ENCODE data around the gene XRRA1. TPM values are rescaled to one million over a fixed set of nuclear protein-coding genes. Genes with fewer than 3 reads are reported as not detected.
A peak's percentile ranks its signal among the peaks of the same experiment; 100 is the strongest.

The XRRA1 gene
- total RNA-seq, 1 experiment from 2014 or later = 34.1 TPM

DNA sequence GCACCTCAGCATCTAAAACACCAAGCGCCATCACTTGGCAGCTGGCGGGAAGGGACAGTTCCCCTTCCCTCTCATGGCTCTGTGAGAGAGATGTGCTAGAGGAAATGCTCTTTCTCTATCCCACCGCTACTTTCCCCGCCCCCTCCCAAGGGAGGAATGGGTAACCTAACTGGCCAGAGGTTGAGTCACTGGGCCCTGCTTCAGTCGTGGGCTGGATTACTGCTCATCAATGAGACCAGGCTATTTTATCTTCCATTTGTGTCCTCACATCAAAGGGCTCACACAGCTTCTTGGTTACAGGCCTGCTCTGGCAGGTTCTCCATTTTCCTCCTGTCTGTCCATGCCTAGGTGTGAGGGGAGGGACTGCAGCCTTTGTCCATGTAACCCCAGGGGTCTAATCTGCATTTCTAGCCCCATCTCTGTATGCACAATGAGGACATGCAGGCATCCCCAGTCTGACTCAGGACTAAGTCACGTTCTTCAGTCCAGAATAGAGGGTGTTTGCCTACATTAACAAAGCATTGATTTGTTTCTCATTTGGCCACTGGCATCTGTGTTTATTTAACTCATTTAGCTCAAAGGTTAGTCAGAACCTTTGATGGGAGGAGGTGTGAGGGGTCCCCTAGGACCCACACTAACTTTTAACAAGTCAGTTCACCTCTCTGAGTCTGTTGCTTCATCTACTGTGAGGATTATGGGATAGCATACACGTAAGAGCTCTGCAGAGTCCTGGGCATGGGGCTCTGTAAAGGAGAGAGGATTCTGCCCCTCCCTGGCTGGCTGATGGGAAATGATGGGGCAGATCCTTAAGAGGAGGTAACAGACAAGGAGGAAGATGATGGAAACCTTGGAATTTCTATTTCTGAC lies 99.1 kb downstream of the XRRA1 start:
- ChIA-PET POLR2A (no interaction called here), CTCF (interaction anchor here (0.6 kb wide), 1 partner anchor 165 kb away, joined by 5 read pairs; no protein-coding TSS in a partner anchor)
- no TSS peak for BruUV-seq (replicated peaks)
- DNase-seq (ENCODE audit: low read depth, low spot score) (no peak), ATAC-seq (peak; percentile 50)
- TF ChIP-seq SIN3A (IDR thresholded peaks at IDR 0.05; ENCODE audit: borderline replicate concordance, insufficient read depth, low read depth, low read length) = no peak
- TF ChIP-seq, protein P1, sequence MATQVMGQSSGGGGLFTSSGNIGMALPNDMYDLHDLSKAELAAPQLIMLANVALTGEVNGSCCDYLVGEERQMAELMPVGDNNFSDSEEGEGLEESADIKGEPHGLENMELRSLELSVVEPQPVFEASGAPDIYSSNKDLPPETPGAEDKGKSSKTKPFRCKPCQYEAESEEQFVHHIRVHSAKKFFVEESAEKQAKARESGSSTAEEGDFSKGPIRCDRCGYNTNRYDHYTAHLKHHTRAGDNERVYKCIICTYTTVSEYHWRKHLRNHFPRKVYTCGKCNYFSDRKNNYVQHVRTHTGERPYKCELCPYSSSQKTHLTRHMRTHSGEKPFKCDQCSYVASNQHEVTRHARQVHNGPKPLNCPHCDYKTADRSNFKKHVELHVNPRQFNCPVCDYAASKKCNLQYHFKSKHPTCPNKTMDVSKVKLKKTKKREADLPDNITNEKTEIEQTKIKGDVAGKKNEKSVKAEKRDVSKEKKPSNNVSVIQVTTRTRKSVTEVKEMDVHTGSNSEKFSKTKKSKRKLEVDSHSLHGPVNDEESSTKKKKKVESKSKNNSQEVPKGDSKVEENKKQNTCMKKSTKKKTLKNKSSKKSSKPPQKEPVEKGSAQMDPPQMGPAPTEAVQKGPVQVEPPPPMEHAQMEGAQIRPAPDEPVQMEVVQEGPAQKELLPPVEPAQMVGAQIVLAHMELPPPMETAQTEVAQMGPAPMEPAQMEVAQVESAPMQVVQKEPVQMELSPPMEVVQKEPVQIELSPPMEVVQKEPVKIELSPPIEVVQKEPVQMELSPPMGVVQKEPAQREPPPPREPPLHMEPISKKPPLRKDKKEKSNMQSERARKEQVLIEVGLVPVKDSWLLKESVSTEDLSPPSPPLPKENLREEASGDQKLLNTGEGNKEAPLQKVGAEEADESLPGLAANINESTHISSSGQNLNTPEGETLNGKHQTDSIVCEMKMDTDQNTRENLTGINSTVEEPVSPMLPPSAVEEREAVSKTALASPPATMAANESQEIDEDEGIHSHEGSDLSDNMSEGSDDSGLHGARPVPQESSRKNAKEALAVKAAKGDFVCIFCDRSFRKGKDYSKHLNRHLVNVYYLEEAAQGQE (IDR thresholded peaks at IDR 0.05; ENCODE audit: insufficient read depth in 1 of 2, low read depth in 2 of 2, low read length in 1 of 2) = no peak
- TF ChIP-seq POLR2AphosphoS5 (IDR thresholded peaks at IDR 0.05; ENCODE audit: low read depth, low read length) = no peak
- no peak for TF ChIP-seq TCF7L2 (IDR thresholded peaks at IDR 0.05; ENCODE audit: low read depth, low read length)
- TF ChIP-seq, protein P2, sequence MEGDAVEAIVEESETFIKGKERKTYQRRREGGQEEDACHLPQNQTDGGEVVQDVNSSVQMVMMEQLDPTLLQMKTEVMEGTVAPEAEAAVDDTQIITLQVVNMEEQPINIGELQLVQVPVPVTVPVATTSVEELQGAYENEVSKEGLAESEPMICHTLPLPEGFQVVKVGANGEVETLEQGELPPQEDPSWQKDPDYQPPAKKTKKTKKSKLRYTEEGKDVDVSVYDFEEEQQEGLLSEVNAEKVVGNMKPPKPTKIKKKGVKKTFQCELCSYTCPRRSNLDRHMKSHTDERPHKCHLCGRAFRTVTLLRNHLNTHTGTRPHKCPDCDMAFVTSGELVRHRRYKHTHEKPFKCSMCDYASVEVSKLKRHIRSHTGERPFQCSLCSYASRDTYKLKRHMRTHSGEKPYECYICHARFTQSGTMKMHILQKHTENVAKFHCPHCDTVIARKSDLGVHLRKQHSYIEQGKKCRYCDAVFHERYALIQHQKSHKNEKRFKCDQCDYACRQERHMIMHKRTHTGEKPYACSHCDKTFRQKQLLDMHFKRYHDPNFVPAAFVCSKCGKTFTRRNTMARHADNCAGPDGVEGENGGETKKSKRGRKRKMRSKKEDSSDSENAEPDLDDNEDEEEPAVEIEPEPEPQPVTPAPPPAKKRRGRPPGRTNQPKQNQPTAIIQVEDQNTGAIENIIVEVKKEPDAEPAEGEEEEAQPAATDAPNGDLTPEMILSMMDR (IDR thresholded peaks at IDR 0.05) = no peak
- no peak overlapping the region for H3K27ac ChIP-seq (ENCODE audit: low read length)
- no peaks in the 10 kb centered on the region for H3K36me3 ChIP-seq (ENCODE audit: control insufficient read depth, insufficient read depth, low read length)
- in situ Hi-C loops (cut with HindIII; ENCODE audit: low pct_unique_long_range_greater_than_20kb, low sequenced_read_pairs) (no loop called here), intact Hi-C loops (cut with micrococcal nuclease; ENCODE audit: unreplicated experiment) (no loop called here)
- no peak overlapping the region for H3K4me3 ChIP-seq (ENCODE audit: low read depth in 2 of 2, low read length in 2 of 2)
- no peaks in the 10 kb centered on the region for H3K9me3 ChIP-seq (ENCODE audit: control insufficient read depth, insufficient read depth, low read depth, low read length)
- no peaks in the 10 kb centered on the region for H3K27me3 ChIP-seq (ENCODE audit: control insufficient read depth, insufficient read depth, low read length)
- H3K4me1 ChIP-seq (ENCODE audit: control insufficient read depth, insufficient read depth, low read length) = no peaks in the 10 kb centered on the region

GRCh38 chr11:74847895-74848294 lies 101.0 kb downstream of the XRRA1 start:
- no peak for DNase-seq (ENCODE audit: low read depth, low spot score)
- no peak overlapping the region for H3K27ac ChIP-seq (ENCODE audit: low read length)
- CTCF ChIA-PET = no interaction called here
- in situ Hi-C loops (cut with HindIII; ENCODE audit: low pct_unique_long_range_greater_than_20kb, low sequenced_read_pairs) = no loop called here
- no peak for ATAC-seq
- TF ChIP-seq, protein P1 (IDR thresholded peaks at IDR 0.05; ENCODE audit: insufficient read depth in 1 of 2, low read depth in 2 of 2, low read length in 1 of 2) = no peak
- TF ChIP-seq, protein P2 (IDR thresholded peaks at IDR 0.05) = no peak
- no peak for TF ChIP-seq POLR2AphosphoS5 (IDR thresholded peaks at IDR 0.05; ENCODE audit: low read depth, low read length)
- no peak for TF ChIP-seq TCF7L2 (IDR thresholded peaks at IDR 0.05; ENCODE audit: low read depth, low read length)
- H3K4me1 ChIP-seq (ENCODE audit: control insufficient read depth, insufficient read depth, low read length) = no peaks in the 10 kb centered on the region
- no TSS peak for BruUV-seq (replicated peaks)
- H3K36me3 ChIP-seq (ENCODE audit: control insufficient read depth, insufficient read depth, low read length) = peaks cover 5% of the 10 kb centered on the region; the same call in 1 of the 2 replicates
- H3K27me3 ChIP-seq (ENCODE audit: control insufficient read depth, insufficient read depth, low read length) = no peaks in the 10 kb centered on the region
- no peaks in the 10 kb centered on the region for H3K9me3 ChIP-seq (ENCODE audit: control insufficient read depth, insufficient read depth, low read depth, low read length)
- POLR2A ChIA-PET = no interaction called here
- H3K4me3 ChIP-seq (ENCODE audit: low read depth in 2 of 2, low read length in 2 of 2) = no peak overlapping the region
- intact Hi-C loops (cut with micrococcal nuclease; ENCODE audit: unreplicated experiment) = no loop called here
